ENCODE measurements around the gene SND1.

Gene SND1

GRCh38 chr7:127781081-127781480 is 129.1 kb downstream of the SND1 start:
- H3K9me3 ChIP-seq (ENCODE audit: control insufficient read depth, insufficient read depth, low read depth, low read length): no peaks in the 10 kb centered on the region
- no peak overlapping the region for H3K4me3 ChIP-seq (ENCODE audit: low read depth, low read length)
- no peaks in the 10 kb centered on the region for H3K4me1 ChIP-seq (ENCODE audit: control insufficient read depth, insufficient read depth, low read length)
- ChIA-PET POLR2A (no interaction called here), CTCF (interaction anchor here (0.5 to 2.1 kb wide), 4 partner anchors 12 to 271 kb away, joined by 3 to 6 read pairs (median 3); no protein-coding TSS in a partner anchor)
- H3K27ac ChIP-seq (ENCODE audit: extremely low read depth, low read depth, low read length): no peak overlapping the region
- H3K36me3 ChIP-seq (ENCODE audit: control insufficient read depth in 2 of 2, insufficient read depth in 1 of 2, low read length in 2 of 2): no peaks in the 10 kb centered on the region
- TF ChIP-seq OSR2 (tag by site-specific recombination; IDR thresholded peaks at IDR 0.05) (no peak), ZNF341 (tag by site-specific recombination; IDR thresholded peaks at IDR 0.05; ENCODE audit: low read depth) (no peak), TRIM28 (IDR thresholded peaks at IDR 0.05; ENCODE audit: borderline replicate concordance, low read length) (no peak), PBX3 (CRISPR knock-in tag; IDR thresholded peaks at IDR 0.05) (no peak), ZNF692 (tag by site-specific recombination; IDR thresholded peaks at IDR 0.05) (no peak), ZNF626 (tag by site-specific recombination; IDR thresholded peaks at IDR 0.05) (no peak), ZNF174 (tag by site-specific recombination; IDR thresholded peaks at IDR 0.05) (no peak), ZNF23 (tag by site-specific recombination; IDR thresholded peaks at IDR 0.05; ENCODE audit: borderline replicate concordance) (no peak), INSM2 (tag by site-specific recombination; IDR thresholded peaks at IDR 0.05) (no peak), PRDM1 (tag by site-specific recombination; IDR thresholded peaks at IDR 0.05) (no peak), PRDM4 (tag by site-specific recombination; IDR thresholded peaks at IDR 0.05) (no peak), ZNF221 (tag by site-specific recombination; IDR thresholded peaks at IDR 0.05; ENCODE audit: borderline replicate concordance) (no peak), ZNF302 (tag by site-specific recombination; IDR thresholded peaks at IDR 0.05; ENCODE audit: low read depth) (no peak), EGR2 (tag by site-specific recombination; IDR thresholded peaks at IDR 0.05; ENCODE audit: low read depth) (no peak), ZNF544 (tag by site-specific recombination; IDR thresholded peaks at IDR 0.05) (no peak), ZNF2 (tag by site-specific recombination; IDR thresholded peaks at IDR 0.05) (no peak), ZNF521 (tag by site-specific recombination; IDR thresholded peaks at IDR 0.05) (no peak), ZNF114 (tag by site-specific recombination; IDR thresholded peaks at IDR 0.05) (no peak)

- H3K27ac ChIP-seq (ENCODE audit: extremely low read depth, low read depth, low read length): no peak overlapping the region
- CTCF ChIA-PET: interaction anchor here (0.6 to 1.3 kb wide), 3 partner anchors 11 to 74 kb away, joined by 3 to 6 read pairs (median 4); no protein-coding TSS in a partner anchor
- TF ChIP-seq KLF17 (tag by site-specific recombination; IDR thresholded peaks at IDR 0.05) (no peak), YY2 (tag by site-specific recombination; IDR thresholded peaks at IDR 0.05) (no peak), ZNF433 (tag by site-specific recombination; IDR thresholded peaks at IDR 0.05; ENCODE audit: low read depth) (no peak), KLF8 (tag by site-specific recombination; IDR thresholded peaks at IDR 0.05) (no peak), HOXA7 (CRISPR knock-in tag; IDR thresholded peaks at IDR 0.05; ENCODE audit: borderline replicate concordance) (no peak), ZNF148 (tag by site-specific recombination; IDR thresholded peaks at IDR 0.05; ENCODE audit: borderline replicate concordance) (no peak), ZBTB26 (tag by site-specific recombination; optimal IDR thresholded peaks at IDR 0.05) (no peak), ZNF2 (tag by site-specific recombination; IDR thresholded peaks at IDR 0.05) (no peak)
Measured at GRCh38 chr7:127782075-127782474, 130.1 kb downstream of the SND1 start.

More at GRCh38 chr7:127782075-127782474, 130.1 kb downstream of the SND1 start:
- POLR2A ChIA-PET: no interaction called here
- Histone ChIP-seq H3K4me1 (ENCODE audit: control insufficient read depth, insufficient read depth, low read length) (no peaks in the 10 kb centered on the region), H3K36me3 (ENCODE audit: control insufficient read depth in 2 of 2, insufficient read depth in 1 of 2, low read length in 2 of 2) (no peaks in the 10 kb centered on the region), H3K9me3 (ENCODE audit: control insufficient read depth, insufficient read depth, low read depth, low read length) (no peaks in the 10 kb centered on the region), H3K4me3 (ENCODE audit: low read depth, low read length) (no peak overlapping the region)
